Nephron progenitor cell (in vitro differentiated cells): Measurements from ENCODE around the gene ECE1.
"Not testable (repeated sequence)": the region's sequence is repeated elsewhere in the genome, so short reads cannot be mapped to it uniquely, and the experiment has no call there.

ENCODE experiments used
- DNase-seq: peaks from one replicate; pipeline ENCODE4 v3.0.0; 2021
- H3K27ac Mint-ChIP-seq: 2 replicates; pipeline ENCODE4 v1.8.0; 2021; ENCODE audit warnings: mild to moderate bottlenecking, moderate library complexity, mixed read lengths
- H3K27me3 Mint-ChIP-seq: 2 replicates; pipeline ENCODE4 v1.8.0; 2021; ENCODE audit warnings: mild to moderate bottlenecking, low read depth, mixed read lengths; ENCODE audit not compliant: poor library complexity
- H3K36me3 Mint-ChIP-seq: 2 replicates; pipeline ENCODE4 v1.8.0; 2021; ENCODE audit warnings: low read depth, mixed read lengths
- H3K4me1 Mint-ChIP-seq: 2 replicates; pipeline ENCODE4 v1.8.0; 2021; ENCODE audit warnings: mixed read lengths
- H3K4me3 Mint-ChIP-seq: 2 replicates; pipeline ENCODE4 v1.8.0; 2021; ENCODE audit warnings: mild to moderate bottlenecking, moderate library complexity, mixed read lengths
- H3K9me3 Mint-ChIP-seq: 2 replicates; pipeline ENCODE4 v1.8.0; 2021; ENCODE audit warnings: mild to moderate bottlenecking, moderate library complexity, mixed read lengths
- TF ChIP-seq, protein P1 (sequence below): fragments of 200-600 bp; sonication (generic); IDR thresholded peaks from 2 replicates; pipeline ENCODE4 v1.5.0; 2021; ENCODE audit warnings: antibody characterized with exemption

Gene ECE1

DNA sequence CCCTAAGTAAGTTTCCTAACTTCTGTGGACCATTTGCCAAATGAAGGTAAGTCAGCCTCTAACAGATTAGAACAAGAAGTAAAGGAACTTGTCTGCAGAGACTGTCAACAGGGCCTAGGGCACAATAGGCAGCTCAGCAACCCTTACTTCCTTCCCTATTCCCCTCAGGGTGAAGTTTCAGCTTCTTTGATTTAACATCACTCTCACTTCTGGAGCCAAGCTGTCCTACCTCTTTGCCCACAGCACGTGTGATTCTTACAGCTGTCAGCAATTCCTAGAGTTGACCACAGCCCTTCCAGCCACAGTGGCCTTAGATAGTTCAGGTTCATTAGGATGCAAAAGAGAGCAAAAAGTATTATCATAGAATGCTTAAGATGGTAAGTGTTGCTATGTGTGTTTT, 106.0 kb downstream of the ECE1 start:
- Mint-ChIP-seq H3K36me3 (no peaks in the 10 kb centered on the region), H3K4me1 (peaks cover 5% of the 10 kb centered on the region), H3K27me3 (peaks cover 20% of the 10 kb centered on the region), H3K27ac (no peak overlapping the region), H3K4me3 (no peak overlapping the region), H3K9me3 (no peaks in the 10 kb centered on the region)
- TF ChIP-seq, protein P1, sequence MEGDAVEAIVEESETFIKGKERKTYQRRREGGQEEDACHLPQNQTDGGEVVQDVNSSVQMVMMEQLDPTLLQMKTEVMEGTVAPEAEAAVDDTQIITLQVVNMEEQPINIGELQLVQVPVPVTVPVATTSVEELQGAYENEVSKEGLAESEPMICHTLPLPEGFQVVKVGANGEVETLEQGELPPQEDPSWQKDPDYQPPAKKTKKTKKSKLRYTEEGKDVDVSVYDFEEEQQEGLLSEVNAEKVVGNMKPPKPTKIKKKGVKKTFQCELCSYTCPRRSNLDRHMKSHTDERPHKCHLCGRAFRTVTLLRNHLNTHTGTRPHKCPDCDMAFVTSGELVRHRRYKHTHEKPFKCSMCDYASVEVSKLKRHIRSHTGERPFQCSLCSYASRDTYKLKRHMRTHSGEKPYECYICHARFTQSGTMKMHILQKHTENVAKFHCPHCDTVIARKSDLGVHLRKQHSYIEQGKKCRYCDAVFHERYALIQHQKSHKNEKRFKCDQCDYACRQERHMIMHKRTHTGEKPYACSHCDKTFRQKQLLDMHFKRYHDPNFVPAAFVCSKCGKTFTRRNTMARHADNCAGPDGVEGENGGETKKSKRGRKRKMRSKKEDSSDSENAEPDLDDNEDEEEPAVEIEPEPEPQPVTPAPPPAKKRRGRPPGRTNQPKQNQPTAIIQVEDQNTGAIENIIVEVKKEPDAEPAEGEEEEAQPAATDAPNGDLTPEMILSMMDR, result no peak
- no peak for DNase-seq

DNA sequence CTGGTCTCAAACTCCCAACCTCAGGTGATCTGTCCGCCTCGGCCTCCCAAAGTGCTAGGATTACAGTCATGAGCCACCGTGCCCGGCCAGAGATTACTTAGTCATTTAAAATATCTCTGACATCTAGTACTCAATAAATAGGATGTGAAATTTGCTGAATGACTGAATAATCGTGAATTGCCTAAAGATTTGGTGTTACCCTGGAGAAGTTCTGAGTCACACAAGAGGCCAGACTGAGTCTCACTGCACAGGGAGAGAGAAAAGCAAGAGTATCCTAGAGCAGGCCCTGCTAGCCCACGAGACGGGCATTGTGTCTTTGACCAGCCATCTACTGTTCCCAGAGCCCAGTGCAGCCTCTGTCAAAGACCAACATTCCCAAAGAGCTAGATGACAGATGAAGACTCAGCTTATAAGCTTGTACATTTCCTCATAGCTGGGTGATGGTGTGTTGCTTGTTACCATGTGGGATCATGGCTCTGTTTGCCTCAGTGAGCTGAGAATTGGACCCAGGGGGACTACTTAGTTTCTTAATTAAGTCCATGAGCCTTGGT, 108.0 kb downstream of the ECE1 start:
- TF ChIP-seq, protein P1, result no peak
- peaks cover 4% of the 10 kb centered on the region for H3K27me3 Mint-ChIP-seq
- H3K27ac Mint-ChIP-seq, result no peak overlapping the region
- DNase-seq, result no peak
- no peaks in the 10 kb centered on the region for H3K36me3 Mint-ChIP-seq
- no peaks in the 10 kb centered on the region for H3K9me3 Mint-ChIP-seq
- peaks cover 5% of the 10 kb centered on the region for H3K4me1 Mint-ChIP-seq
- no peak overlapping the region for H3K4me3 Mint-ChIP-seq

DNA sequence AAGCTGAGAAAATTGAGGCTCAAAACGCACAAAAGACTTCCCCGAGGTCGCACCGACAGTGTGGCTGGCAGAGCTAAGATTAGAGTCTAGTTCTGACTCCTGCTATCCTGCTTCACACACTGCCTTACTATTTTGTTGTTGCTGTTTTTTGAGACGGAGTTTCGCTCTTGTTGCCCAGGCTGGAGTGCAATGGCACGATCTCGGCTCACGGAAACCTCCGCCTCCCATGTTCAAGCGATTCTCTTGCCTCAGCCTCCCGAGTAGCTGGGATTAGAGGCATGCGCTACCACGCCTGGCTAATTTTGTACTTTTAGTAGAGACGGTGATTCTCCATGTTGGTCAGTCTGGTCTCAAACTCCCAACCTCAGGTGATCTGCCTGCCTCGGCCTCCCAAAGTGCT, 112.0 kb downstream of the ECE1 start:
- not testable (repeated sequence) for DNase-seq, H3K27ac Mint-ChIP-seq, H3K36me3 Mint-ChIP-seq, H3K9me3 Mint-ChIP-seq, H3K4me3 Mint-ChIP-seq, H3K27me3 Mint-ChIP-seq
- H3K4me1 Mint-ChIP-seq, result peaks cover 28% of the 10 kb centered on the region

DNA sequence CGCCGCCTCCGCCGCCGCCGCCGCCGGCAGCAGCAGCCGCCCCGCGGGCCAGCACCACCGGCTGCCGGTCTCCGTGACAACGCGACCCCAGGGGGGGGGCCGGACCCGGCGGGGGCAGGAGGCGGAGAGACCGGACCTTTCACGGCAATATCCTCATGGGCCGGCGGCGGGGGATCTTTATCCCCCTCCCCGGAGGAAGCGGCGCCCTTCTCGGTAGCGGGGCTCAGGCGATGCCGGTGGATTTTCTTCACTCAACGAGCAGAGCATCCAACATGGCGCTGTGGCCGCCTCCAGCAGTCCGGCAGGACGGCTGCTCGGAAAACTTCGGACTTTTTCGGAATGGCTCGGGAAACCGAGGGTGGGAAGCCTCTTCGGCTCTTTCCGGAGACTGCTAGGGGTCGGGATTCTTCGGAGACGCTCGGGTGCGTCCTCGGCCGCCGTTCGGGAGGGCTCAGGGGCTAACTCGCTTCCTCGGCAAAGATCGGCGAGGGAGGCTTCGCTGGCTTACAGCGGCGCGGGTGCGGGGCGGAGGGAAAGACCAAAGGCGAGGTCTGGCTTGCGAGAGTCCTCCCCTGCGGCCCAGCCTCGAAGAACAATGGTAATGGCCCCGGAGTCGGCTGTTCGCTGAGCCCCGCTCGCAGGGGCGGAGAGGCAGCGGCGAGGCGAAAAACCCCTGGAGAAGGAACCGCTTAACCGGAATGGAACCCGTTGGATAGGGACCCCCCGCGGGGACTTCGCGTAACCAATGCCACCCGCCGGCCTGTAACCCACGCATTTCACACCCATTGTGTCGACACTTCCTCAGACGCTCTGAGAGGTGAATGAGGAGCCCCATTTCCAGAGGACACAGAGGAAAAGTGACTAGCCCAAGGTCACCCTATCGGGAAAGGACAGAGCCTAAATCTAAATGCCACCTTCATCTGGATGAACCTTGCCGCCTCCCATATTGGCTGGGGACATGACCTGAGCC, 113.4 kb downstream of the ECE1 start, which contains the start of gene EIF4G3:
TSS of gene EIF4G3 (minus strand) at position 312 of the 970 bp plus-strand sequence. CDS start 174,155 bp downstream, outside the sequence.
- peaks cover 27% of the 10 kb centered on the region for H3K4me1 Mint-ChIP-seq
- peaks cover 9% of the 10 kb centered on the region for H3K36me3 Mint-ChIP-seq
- peak within 1 kb of the TSS; percentile 100 for H3K27ac Mint-ChIP-seq
- TF ChIP-seq, protein P1, result no peak
- H3K27me3 Mint-ChIP-seq, result peaks cover 5% of the 10 kb centered on the region
- H3K4me3 Mint-ChIP-seq, result peak within 1 kb of the TSS; percentile 89
- peak; percentile 100 for DNase-seq
- H3K9me3 Mint-ChIP-seq, result no peaks in the 10 kb centered on the region

DNA sequence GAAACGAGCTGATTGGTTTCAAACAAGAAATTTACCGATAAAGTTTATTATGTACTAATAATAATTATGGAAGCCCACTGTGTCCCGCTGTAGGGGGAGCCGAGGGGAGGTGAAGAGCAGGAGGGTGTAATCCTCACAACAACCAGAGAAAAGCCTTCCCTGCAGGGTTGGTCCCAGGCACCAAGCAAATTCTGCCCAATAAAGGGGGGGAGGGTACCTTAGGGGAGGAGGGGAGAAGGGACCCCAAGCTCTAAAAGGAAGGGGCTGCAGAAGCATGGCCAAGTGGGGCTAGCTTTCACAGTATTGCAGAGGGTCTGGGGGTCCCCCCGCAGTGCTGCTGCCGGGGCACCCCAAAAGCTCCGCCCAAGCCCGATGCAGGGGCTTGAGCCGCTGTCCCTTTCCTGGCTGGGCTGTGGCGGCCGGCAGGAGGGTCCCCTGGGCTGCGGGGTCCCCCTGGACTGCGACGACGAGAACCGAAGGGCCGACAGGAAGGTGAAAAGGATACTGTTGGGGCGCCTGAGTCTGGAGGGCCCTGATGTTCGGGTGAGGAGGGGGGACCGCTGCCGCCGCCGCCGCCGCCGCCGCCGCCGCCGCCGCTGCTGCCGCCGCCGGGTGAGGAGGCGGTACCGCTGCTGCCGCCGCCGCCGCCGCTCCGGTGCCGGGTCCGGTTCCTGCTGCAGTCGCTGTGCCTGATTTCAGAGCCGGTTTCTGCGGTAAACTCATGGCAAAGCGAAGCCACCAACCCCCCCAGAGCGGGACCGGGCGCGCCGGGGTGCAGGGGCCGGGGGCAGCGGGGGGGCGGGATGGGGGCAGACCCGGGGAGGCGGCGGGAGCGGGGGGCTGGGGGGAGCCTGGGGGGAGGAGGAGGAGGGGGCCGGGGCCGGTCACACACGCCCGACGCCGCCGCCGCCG, 114.3 kb downstream of the ECE1 start:
- DNase-seq, result peak; percentile 52
- Mint-ChIP-seq H3K9me3 (no peaks in the 10 kb centered on the region), H3K27me3 (peaks cover 5% of the 10 kb centered on the region), H3K4me3 (peak overlapping the region; percentile 89), H3K4me1 (peaks cover 34% of the 10 kb centered on the region), H3K27ac (peak overlapping the region; percentile 98), H3K36me3 (peaks cover 18% of the 10 kb centered on the region)
- TF ChIP-seq, protein P1, result no peak

DNA sequence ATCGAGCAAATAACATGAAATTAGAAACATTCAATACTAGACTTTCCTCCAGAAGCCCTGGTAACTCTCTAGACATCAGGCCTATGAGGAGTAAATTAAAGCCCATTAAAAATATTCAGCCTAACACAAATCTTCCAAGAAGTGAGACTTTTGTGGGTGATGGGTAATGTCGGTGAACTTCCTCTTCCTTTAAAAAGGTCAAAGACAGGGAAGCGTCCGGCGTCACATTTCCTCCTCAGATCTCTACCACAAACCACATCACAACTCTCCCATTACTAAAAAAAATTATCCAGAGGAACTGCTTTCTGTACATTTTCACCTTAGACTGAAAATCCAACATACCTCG, 115.0 kb downstream of the ECE1 start:
- no peak for DNase-seq
- Mint-ChIP-seq H3K36me3 (peaks cover 25% of the 10 kb centered on the region), H3K9me3 (no peaks in the 10 kb centered on the region)

More for the DNA sequence above, 115.0 kb downstream of the ECE1 start:
- peaks cover 34% of the 10 kb centered on the region for H3K4me1 Mint-ChIP-seq
- H3K4me3 Mint-ChIP-seq, result peak overlapping the region; percentile 89
- TF ChIP-seq, protein P1, result no peak
- H3K27me3 Mint-ChIP-seq, result peaks cover 5% of the 10 kb centered on the region
- H3K27ac Mint-ChIP-seq, result peak overlapping the region; percentile 98
